Measurements from ENCODE around the gene E2F2.

The E2F2 gene

DNA sequence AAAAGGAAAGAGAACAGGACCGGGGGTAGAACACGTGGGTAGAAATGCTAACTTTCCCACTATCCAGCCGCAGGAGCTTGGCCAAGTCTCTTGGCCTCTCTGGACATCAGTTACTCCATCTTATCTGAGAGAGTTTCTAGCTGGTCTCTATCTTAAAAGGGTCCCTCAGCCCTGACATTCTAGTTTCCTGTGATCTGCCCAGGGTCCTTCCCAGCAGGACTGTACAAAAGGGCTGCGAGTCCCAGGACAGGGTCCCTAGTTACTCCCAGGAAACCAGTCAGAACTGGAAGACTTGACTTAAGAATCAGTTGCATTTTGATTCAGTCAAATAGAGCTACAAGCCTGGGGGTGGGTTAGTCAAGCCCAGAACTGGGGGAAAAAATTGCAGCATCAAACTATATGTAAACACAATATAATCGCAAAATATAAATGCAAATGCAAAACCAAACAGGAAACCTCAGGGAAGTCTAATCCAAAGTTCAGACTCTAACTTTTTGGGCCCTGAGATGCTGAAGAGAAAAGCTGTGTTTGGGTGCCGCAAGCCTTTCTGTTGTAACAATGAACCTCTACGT lies 49.9 kb downstream of the E2F2 start:
- no peak for DNase-seq

DNA sequence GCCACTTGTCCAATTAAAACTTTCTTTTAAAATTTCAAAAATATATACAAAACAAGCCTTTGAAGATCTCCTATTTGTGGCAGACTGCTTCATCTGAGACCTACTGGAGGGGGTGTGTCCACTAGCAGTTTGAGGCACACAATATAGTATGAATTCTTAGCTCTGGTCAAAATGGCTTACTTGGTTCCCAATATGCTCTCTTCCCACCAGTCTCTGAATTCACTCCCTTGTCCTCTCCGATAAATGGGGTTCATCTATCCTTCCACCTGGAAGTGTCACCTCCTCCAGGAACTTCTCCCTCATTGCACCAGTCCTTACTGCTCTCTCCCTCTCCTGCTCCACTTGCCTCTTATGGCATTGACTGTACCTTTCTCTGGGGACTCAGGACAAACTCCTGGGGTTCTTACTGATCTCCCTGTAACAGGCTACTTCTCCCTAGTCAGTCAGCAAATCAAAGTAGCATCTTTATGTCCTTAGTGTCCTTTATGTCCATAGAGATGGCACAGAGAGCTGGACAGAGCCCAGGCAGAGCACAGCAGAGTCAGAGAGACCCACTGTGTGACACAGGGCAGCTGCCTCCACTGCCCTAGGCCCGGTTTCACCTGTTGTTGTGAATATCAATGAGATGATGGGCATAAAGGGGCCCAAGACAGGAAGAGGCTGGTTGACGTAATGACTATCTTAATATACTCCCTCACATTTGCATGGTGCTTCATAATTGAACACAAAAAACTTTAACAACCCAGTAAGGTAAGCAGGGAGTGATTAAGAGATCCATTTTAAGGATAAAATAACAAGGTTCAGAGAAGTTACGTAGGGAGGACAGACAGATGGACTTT lies 50.6 kb downstream of the E2F2 start:
- no peak for DNase-seq

DNA sequence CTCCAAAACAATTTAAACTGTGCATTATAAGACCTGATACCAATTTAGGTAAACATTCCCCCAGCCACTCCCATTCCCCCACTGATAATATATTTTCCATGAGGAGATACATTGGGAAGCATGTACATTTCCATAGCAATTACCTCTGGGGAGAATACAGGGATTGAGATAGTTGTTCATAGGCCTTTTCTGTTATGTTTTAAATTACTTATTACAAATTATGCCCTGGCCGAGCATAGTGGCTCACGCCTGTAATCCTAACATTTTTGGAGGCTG lies 51.4 kb downstream of the E2F2 start:
- DNase-seq = no peak

DNA sequence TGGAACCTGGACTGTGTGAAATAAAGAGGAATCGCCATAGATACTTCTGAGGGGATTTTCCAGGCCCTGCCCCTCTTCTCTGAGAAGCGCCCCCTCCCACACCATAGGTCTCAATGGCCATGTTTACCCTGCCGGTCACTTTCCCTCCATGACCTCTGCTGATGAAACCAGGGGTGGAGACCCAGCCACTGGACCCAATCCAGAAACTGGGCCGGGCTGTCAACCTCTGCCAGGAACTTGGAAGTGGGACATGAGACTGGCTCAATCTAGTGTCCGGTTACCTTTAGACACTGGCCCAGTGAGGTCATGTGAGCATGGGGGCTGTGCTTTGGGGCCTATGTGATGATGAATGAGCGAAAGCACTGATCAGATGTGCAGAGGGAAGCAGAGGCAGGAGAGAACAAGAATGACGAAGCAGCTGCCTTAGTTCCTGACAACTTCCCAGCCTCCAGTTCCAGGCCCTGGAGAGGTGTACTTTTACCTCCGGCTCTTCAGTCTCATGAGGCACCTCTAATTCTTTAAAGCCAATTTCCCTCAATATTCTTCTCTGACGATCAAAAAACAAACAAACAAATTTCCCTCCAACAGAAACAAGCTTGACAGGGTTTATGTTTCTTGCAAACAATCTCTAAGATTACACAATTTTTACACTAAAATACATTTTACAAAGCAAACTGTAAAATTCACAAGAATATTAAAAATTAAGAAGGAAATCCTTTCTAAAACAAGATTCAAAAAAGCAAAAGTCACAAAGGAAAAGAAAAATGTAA lies 52.0 kb downstream of the E2F2 start:
- no peak for DNase-seq

DNA sequence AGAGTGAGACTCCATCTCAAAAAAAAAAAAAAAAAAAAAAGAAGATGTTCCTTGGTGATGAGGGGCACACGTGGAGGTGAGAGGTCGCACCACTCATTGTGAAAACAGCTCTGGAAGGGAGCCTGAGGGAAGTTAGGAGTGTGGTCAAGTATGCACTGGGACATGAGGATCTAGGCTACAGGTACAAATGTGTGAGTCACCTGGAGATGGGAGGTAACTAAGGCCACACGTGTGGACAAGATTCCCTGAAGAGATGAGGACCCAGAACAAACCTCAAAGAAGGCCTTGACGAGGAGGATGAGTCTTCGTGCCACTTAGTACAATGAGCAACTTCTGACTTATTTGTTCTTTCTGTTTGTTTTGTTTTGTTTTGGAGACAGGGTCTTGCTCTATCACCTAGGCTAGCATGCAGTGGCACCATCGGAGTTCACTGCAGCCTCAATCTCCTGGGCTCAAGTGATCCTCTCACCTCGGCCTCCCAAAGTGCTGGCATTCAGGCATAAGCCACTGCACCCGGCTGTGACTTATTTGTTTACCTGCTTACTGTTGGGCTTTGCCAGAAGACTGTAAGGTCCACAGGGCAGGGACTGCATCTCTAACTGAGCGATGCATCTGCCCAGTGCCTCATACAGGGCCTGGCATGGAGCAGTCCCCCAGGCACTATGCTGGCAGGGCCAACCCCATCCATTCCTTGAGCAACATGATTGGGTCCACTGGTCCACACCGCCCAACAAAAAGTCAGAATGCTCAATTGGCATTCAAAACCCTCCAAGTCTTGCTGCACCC lies 53.5 kb downstream of the E2F2 start:
- no peak for DNase-seq

DNA sequence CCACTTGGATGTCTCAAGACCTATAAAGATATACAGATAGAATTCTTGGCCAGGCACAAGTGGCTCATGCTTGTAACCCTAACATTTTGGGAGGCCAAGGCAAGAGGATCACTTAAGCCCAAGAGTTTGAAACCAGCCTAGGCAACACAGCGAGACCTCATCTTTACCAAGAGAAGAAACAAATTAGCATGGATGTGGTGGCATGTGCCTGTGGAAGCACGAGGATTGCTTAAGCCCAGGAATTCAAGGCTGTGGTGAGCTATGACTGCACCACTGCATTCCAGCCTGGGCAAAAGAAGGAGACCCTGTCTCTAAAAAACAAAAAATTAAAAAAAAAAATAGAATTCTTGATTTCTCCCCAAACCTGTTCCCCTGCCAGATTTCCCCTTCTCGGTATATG lies 55.4 kb downstream of the E2F2 start:
- DNase-seq = no peak

DNA sequence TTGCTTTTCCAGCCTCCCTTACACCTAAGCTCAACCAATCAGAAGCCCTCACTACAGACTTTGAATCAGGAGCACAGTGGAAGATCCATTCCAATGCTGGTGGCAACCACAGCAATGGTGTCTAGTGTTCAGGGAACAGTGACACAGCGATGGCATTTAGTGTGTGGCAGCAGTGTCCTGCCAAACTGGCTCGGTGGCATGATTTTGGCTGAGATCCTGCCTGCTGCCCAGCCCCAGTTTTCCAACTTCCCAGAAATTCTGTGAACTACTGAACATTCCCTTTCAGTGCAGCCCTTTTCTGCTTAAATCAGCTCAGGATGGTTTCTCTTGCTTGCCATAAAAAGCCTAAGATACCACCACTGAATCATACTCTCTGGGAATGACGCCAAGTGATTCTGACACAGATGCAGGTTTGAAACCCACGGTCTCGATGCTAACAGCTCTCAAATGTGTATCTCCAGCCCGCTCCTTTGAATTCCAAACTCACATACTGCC lies 55.9 kb downstream of the E2F2 start:
- DNase-seq = no peak

DNA sequence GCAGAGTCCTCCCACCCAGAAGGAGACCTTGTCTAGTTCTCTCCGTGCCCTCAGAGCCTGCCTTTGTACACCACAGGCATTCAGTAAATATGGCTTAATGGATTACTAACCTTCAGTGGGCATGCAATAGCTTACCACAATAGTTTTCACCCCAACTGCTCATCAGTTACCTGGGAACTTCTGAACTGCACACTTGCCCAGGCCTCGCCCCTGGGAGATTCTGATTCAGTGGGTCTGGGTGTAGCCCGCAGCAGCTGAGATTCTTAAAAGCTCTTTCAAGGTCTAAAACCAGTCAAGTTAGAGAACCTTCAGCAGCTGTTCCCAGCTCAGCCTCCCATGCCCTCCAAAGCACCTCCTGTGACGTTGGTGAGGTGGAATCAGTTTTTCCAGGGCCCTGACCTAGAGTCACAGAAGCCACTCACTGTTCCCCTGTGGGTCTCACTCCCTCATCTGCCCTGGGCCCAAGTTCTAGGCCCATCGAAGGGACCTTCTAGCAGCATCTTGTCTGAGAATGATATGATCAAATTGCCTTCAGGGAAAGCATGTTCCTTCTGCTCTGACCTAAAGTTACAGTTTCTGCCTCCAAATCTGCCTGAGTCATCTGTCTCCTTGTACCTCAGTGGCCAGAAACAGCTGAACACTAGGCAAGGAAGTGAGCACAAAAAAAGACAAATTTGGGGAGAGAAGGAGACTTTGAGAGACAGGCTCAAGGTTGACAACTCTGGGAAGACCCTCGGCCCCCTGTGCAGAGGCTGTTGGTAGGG lies 57.8 kb downstream of the E2F2 start:
- no peak for DNase-seq

DNA sequence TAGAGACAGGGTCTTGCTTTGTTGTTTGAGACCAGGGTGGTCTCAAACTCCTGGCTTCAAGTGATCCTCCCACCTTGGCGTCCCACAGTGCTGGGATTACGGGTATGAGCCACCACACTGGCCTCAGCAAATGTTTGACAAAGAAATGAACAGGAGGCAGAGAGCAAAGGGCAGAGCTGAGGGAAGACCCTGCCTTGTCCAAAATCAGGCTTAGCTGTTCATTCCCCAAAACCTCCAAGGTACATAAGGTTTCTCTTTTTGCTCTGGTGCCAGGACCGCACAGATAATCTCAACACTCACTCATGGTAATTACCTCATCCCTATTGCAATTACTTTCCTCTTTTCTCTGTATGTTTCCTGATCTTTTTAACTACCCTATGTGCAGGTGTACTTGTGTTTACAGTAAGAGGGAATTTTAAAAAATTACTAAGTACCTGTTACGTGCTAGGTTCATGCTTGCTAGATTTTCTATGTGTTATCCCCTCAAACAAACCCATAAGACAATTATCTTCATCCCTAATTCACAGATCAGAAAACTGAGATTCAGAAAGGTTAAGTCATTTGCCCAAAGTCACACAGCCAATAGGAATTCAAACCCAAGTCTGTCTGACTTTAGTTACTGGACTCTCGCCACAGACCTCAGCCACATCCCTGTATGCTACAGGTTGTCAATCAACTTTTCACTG lies 58.5 kb downstream of the E2F2 start:
- DNase-seq = no peak

DNA sequence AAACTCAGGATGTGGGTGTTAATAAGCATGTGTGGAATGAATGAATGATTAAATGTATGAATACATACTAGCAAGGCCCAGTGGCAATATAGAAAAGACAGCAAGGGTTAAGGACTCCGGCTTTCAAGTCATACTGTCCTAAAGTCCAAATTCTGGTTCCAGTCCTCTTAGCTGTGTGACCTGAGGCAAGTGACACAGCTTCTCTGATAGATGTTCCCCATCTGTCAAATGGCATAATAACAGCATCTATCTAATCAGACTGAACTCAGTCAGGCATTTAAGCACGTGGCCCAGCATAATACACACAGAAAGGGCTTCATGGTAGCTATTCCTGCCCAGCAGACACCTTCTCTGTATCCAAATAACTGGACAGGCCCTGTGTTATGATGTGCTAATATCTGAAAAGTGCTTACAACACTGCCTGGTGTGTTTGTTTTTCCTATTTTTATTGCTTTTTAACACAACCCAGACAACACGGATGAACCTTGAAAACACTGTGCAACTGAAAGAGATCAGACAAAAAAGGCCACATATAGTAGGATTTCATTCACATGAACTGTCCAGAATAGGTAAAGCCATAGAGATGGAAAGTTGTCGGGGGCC lies 59.5 kb downstream of the E2F2 start:
- DNase-seq = no peak

DNA sequence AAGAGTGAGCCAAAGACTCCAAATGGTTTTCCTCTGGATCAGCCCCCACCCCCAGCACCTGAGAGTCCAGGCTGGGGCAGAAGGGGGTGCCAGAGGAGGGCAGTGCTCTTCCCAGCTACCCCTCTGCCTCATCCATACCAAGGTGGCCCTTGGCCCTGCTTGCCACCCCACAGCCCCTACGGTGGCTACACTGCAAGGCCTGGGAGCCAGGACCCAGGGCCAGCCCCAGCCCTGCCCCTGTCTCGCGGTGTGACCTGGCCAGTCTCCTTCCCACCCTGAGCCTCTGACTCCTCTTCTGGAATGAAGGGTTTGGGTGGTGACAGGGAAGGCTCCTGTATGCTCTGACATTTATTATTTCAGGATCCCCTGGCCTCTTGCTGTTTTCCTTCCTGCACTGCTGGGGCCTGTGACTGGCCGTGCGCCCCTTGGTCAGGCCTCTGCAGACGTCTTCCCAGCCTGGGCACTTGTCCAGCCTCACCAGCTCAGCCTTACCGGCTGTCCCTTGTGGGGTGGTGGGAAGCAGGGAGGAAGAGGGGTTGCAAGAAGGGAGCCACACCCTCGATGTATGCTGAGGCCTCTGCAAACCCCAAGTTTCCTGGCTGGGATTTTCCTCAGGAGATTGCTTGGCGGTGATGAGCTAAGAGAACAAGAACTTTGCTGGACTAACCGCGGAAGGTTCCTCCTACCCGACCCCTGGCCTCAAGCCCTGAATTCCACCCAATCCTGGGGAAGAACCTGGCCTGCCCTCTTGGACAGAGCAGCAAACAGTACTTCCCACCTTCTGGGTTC lies 60.6 kb downstream of the E2F2 start:
- DNase-seq = no peak

DNA sequence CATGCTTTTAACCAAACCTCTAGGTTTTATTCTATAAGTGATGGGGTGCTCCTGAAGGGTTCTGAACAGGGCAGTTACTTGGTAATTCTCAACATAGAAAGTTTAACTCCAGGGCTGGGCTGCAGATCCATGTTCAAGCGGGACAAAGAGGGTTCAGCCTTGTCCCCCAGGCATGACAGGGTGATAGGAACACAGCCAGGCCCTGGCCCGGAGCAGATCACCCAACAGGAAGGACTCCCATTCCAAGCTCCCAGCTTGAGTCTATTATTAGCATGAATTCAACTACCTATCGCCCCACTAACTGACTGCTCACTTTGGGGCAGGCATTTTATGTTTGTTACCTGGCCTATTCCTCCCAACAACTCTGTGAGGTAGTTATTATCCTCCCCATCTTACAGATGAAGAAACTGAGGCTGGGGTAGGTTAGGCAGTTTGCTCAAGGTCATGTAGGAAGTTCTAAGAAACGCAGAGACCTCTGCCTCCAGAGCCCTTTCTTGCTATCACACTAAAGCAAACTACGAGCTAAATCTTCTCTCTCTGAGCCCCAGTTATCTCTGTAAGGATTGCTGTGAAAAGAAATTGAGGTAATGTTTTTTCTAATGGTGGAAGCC lies 61.6 kb downstream of the E2F2 start:
- DNase-seq = no peak

DNA sequence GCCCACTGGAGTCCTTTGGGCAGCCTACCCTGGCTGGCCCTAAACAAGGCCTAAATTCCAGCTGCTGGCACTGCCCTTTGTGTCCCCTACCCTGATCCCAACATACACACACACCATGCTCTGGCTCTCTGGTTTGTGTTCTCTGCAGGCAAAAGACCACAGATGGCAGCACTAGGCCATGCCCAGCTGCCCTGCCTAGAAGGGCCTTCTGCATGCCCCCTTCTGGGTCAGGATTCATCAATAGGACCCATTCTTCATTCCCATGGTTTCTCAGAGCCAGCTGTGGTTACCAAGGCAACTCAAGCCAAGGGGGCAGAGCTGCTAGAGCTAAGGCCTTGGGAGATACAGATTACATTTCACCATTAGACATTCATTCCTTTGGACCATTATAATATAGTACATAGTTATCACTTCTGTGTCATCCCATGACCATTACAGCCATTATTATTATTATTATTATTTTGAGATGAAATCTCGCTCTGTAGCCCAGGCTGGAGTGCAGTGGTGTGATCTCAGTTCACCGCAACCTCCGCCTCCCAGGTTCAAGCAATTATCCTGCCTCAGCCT lies 64.5 kb downstream of the E2F2 start:
- DNase-seq = no peak

DNA sequence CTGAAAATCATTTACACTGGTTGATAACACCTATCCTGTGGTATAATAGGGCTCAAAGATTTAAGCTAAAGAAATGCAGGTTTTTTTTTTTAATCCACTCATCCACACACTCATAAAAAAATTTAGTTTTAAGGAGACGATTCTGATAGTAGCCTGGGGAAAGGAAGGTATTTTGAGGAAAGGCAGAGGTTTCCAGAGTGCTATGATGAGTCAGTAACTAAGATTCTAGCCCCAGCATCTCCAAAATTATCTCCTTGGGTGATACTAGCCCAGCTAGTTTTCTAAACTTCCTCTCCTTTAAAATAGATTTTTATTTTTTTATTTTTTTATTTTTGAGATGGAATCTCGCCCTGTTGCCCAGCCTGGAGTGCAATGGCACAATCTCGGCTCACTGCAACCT lies 67.7 kb downstream of the E2F2 start:
- DNase-seq = no peak

DNA sequence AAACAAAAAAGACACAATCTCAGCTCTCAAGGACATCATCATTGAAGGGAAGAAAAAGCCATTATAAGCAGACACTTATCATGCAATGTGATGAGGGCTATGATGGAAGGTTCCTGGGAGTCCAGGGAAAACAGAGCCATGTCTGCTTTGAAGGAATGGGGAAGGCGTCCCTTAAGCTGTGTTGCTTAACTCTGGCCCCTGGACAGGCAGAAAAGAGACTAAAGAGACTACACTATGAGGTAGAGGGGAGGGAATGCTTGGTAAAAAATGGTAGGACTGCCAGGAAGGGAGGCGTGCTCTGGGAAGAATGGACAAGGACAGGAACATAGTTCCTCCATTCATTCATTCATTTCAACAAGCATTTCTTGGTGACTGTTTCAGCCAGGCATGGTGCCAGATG lies 68.3 kb downstream of the E2F2 start:
- no peak for DNase-seq

DNA sequence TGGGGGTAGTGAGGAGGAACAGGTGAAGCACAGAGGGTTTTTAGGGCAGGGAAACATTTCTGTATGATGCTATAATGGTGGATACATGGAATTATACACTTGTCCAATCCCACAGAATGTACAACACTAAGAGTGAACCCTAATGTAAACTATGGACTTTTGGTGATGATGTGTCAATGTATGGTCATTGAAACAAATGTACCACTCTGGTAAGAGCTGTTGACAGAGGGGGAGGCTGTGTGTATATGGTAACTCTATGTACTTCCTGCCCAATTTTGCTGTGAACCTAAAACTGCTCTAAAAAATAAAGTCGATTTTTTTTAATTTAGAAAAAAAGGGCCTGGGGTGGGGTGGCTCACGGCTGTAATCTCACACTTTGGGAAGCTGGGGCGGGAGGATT lies 70.0 kb downstream of the E2F2 start:
- DNase-seq = no peak

DNA sequence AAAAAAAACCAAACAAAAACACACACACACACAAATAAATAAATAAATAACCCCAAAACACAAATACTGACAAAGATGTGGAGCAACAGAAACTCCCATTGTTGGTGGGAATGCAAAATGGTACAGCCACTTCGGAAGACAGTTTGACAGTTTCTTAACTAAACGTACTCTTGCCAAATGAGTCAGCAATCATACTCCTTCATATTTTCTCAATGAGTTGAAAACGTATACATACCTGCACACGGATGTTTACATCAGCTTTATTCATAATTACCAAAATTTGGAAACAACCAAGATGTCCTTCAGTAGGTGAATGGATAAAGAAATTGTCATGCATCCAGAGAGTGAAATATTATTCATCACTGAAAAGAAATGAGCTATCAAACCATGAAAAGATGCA lies 70.5 kb downstream of the E2F2 start:
- DNase-seq = no peak

DNA sequence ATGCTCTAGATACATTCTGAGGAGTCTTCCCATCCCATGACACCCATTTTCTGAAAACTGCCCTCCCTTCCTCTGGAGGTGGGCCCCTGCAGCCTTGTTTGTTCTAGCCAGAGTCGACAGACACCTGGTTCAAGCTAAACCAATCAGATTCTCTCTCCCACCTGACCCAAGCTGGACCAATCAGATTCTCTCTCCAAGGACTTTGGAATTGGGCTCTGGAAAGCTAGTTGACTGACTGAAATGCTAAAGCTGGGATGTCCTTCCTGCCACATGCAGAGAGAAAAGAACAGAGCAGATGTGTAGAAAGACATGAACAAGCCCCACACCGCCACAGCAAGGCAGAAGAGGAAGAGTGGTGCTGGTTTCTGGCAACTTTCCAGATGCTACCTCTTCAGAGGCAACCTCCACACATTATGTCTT lies 71.7 kb downstream of the E2F2 start:
- DNase-seq = no peak

Measured in SIG-M5 (cell line).